Raji (cell line): ENCODE results near the gene ATP2B2.
A peak's percentile ranks its signal among the peaks of the same experiment; 100 is the strongest.

Experiments
- POLR2A ChIP-seq: IDR thresholded peaks from 2 replicates; pipeline ENCODE4 v1.6.1; 2011; ENCODE audit warnings: low read depth, low read length, control low read depth; ENCODE audit not compliant: insufficient read depth

The ATP2B2 gene

GRCh38 chr3:10393514-10393913 is 111.9 kb downstream of the ATP2B2 start:
- TF ChIP-seq POLR2A, result no peak

GRCh38 chr3:10392906-10393461 is 112.4 kb downstream of the ATP2B2 start:
- TF ChIP-seq POLR2A, result no peak

- TF ChIP-seq POLR2A, result no peak
These were observed 113.1 kb downstream of the ATP2B2 start for GRCh38 chr3:10392244-10392643.

GRCh38 chr3:10391391-10391790 is 114.0 kb downstream of the ATP2B2 start:
- no peak for TF ChIP-seq POLR2A

GRCh38 chr3:10390641-10391373 is 114.6 kb downstream of the ATP2B2 start:
- no peak for TF ChIP-seq POLR2A

GRCh38 chr3:10389995-10390394 is 115.4 kb downstream of the ATP2B2 start:
- TF ChIP-seq POLR2A, result peak; percentile 43; the same call in 1 of the 2 replicates

GRCh38 chr3:10389339-10389738 is 116.0 kb downstream of the ATP2B2 start:
- no peak for TF ChIP-seq POLR2A

- no peak for TF ChIP-seq POLR2A
These were observed 117.3 kb downstream of the ATP2B2 start for GRCh38 chr3:10387881-10388609.

GRCh38 chr3:10386121-10386520 is 119.3 kb downstream of the ATP2B2 start:
- no peak for TF ChIP-seq POLR2A

- no peak for TF ChIP-seq POLR2A
These were observed 120.6 kb downstream of the ATP2B2 start for GRCh38 chr3:10384541-10385360.

GRCh38 chr3:10383850-10384248 is 121.5 kb downstream of the ATP2B2 start:
- no peak for TF ChIP-seq POLR2A

- no peak for TF ChIP-seq POLR2A
These were observed 122.2 kb downstream of the ATP2B2 start for GRCh38 chr3:10382892-10383849.

- no peak for TF ChIP-seq POLR2A
These were observed 124.0 kb downstream of the ATP2B2 start for GRCh38 chr3:10381336-10381735.

- TF ChIP-seq POLR2A, result no peak
These were observed 124.5 kb downstream of the ATP2B2 start for GRCh38 chr3:10380906-10381305.
